Measurements from ENCODE around the gene NEU4. TPM values are rescaled to one million over a fixed set of nuclear protein-coding genes. Genes with fewer than 3 reads are reported as not detected.

NEU4 gene
- total RNA-seq, 2 donors from 2014 or later: 4.1 to 9.4 TPM

- peak overlapping the region; percentile 86 for H3K4me3 Mint-ChIP-seq
- H3K27me3 Mint-ChIP-seq: no peaks in the 10 kb centered on the region
- ATAC-seq: no peak
- H3K9me3 ChIP-seq (ENCODE audit: control insufficient read depth, low read length, poor library complexity, severe bottlenecking): no peaks in the 10 kb centered on the region
- peaks cover 23% of the 10 kb centered on the region for H3K4me1 Mint-ChIP-seq
- no peaks in the 10 kb centered on the region for H3K36me3 Mint-ChIP-seq (ENCODE audit: low read depth)
- DNase-seq: no peak
- peak overlapping the region; percentile 87 for H3K27ac Mint-ChIP-seq
Observed at GRCh38 chr2:241844831-241845578, 36.0 kb downstream of the NEU4 start.

- DNase-seq (no peak), ATAC-seq (no peak)
- H3K27ac Mint-ChIP-seq: peak overlapping the region; percentile 87
- peak overlapping the region; percentile 86 for H3K4me3 Mint-ChIP-seq
- H3K4me1 Mint-ChIP-seq: peaks cover 23% of the 10 kb centered on the region
- H3K36me3 Mint-ChIP-seq (ENCODE audit: low read depth): no peaks in the 10 kb centered on the region
- H3K27me3 Mint-ChIP-seq: no peaks in the 10 kb centered on the region
- no peaks in the 10 kb centered on the region for H3K9me3 ChIP-seq (ENCODE audit: control insufficient read depth, low read length, poor library complexity, severe bottlenecking)
Observed at GRCh38 chr2:241846406-241846805, 37.4 kb downstream of the NEU4 start.

DNA sequence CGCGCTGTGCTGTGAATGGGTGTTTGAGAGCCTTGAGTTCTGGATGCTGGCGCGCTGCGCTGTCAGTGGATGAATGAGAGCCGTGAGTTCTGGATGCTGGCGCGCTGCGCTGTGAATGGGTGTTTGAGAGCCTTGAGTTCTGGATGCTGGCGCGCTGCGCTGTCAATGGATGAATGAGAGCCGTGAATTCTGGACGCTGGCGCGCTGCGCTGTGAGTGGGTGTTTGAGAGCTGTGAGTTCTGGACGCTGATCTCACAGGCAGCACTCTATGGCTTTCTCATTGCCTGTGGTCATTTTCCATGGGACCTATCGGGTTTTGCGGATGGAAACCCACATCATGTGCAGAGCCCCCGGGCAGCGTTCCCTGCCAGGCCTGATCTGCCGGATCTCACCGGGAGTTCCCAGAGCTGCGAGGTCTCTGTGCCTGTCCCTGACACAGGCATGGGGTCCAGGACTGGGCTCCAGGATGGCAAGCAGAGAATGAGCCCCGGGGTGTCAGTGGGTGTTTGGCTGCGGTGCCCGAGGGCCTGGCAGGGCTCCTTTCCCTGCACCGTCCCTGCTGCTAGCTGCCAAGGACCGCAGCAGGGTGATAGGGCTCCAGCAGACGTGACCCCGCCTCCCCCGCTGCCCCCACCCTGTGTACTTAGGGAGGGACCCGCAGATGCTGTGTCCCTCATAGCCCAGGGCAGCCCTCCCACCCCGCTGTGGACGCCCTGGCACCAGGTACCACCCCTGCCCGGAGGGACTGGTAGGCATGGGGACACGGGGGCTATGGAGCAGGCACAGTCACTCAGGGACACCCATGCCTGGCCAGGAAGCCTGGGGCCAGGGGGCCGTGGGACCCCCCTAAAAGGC lies 40.0 kb downstream of the NEU4 start:
- peaks cover 14% of the 10 kb centered on the region for H3K4me1 Mint-ChIP-seq
- peak overlapping the region; percentile 28 for H3K4me3 Mint-ChIP-seq
- no peaks in the 10 kb centered on the region for H3K9me3 ChIP-seq (ENCODE audit: control insufficient read depth, low read length, poor library complexity, severe bottlenecking)
- peak; percentile 24 for ATAC-seq
- no peaks in the 10 kb centered on the region for H3K36me3 Mint-ChIP-seq (ENCODE audit: low read depth)
- H3K27me3 Mint-ChIP-seq: no peaks in the 10 kb centered on the region
- no peak for DNase-seq
- H3K27ac Mint-ChIP-seq: no peak overlapping the region

DNA sequence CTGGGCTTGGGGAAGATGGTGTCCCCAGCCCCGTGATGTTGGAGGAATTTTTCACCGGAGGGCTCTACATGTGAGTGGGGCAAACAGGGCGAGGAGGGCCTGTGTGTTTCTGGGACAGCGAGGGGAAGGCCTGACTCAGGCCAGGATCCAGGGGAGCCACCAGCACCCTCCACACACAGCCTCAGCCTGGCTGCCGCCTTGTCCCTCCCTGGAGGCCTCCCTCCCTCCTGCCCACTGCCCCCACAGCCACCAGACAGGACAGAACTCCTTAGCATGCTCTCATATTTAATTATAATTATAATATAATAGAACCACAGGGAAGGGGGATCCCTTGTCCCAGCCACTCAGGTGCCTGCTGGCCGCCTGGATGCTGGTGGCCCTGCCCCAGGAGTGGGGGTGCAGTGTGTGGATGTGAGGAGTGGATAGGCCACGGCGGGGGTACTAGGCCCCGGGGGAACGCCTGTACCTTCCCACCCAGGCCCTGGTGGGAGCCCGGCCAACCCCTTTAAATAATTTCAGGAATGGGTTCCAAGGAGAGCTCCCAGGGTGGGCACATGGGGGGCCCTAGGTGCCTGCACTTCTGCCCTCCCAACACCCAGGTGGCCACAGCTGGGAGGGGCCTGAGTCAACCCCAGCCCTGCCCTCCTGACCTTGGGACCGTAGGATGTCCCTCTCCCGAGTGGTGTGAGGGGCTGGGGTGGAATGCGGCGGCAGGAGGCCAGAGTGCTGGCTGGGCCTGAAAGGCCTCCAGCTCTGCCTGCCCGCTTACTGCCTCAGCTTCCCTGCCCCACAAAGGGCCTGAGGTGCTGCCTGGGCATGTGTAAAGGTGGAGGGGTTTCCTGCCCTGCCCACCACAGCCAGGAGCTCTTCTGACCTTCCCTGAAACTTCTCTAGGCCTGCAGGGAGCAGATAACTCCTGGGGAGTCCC lies 40.9 kb downstream of the NEU4 start:
- Mint-ChIP-seq H3K36me3 (ENCODE audit: low read depth) (no peaks in the 10 kb centered on the region), H3K27me3 (no peaks in the 10 kb centered on the region), H3K27ac (no peak overlapping the region), H3K4me1 (peaks cover 12% of the 10 kb centered on the region), H3K4me3 (peak overlapping the region; percentile 28)
- DNase-seq (no peak), ATAC-seq (peak; percentile 9)
- no peaks in the 10 kb centered on the region for H3K9me3 ChIP-seq (ENCODE audit: control insufficient read depth, low read length, poor library complexity, severe bottlenecking)

GRCh38 chr2:241850544-241851324 lies 41.7 kb downstream of the NEU4 start:
- Mint-ChIP-seq H3K27me3 (no peaks in the 10 kb centered on the region), H3K36me3 (ENCODE audit: low read depth) (no peaks in the 10 kb centered on the region), H3K4me1 (peaks cover 9% of the 10 kb centered on the region), H3K4me3 (no peak overlapping the region), H3K27ac (no peak overlapping the region)
- DNase-seq (peak in 1 of 3 donors; percentile 3), ATAC-seq (no peak)
- no peaks in the 10 kb centered on the region for H3K9me3 ChIP-seq (ENCODE audit: control insufficient read depth, low read length, poor library complexity, severe bottlenecking)

- DNase-seq: peak in 1 of 3 donors; percentile 3
- no peak for ATAC-seq
- H3K9me3 ChIP-seq (ENCODE audit: control insufficient read depth, low read length, poor library complexity, severe bottlenecking): no peaks in the 10 kb centered on the region
- Mint-ChIP-seq H3K27ac (no peak overlapping the region), H3K4me1 (peaks cover 5% of the 10 kb centered on the region), H3K36me3 (ENCODE audit: low read depth) (no peaks in the 10 kb centered on the region), H3K4me3 (no peak overlapping the region), H3K27me3 (no peaks in the 10 kb centered on the region)
Observed at GRCh38 chr2:241851325-241852115, 42.5 kb downstream of the NEU4 start.

DNA sequence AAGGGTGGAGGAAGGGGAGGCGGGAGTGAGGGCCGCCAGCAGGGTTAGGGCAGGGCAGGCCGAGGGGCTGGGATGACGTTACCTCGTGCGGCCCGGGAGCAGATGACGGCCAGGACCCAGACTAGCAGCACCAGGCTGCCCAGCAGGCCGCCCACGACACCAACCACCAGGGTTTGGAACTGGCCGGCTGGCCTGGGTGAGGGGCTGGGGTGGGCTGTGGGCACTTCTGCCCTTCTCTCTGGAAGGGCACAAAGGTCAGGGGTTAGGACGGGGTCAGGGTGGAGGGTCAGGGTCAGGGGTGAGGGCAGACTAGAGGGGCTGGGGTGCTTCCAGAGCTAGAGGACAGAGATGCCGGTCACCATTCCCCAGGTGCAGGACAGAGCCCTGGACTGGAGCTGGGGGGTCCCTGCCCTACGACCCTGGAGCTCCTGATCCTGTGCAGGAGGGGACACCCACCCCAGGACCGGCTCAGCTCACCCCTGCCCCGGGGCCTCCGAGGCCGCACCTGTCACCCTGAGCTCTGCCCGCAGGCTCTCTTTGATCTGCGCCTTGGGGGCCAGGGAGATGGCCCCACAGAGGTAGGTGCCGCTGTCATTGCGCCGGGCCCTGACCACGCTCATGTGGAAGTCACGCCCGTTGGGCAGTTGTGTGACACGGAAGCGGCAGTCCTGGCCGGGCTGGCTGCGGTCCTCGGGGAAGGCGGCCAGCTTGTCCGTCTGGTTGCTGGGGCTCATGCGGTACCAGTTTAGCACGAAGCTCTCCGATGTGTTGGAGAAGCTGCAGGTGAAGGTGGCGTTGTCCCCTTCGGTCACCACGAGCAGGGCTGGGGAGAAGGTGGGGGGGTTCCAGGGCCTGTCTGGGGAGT lies 43.4 kb downstream of the NEU4 start:
- H3K27me3 Mint-ChIP-seq: no peaks in the 10 kb centered on the region
- no peak overlapping the region for H3K4me3 Mint-ChIP-seq
- ATAC-seq: no peak
- no peak overlapping the region for H3K27ac Mint-ChIP-seq
- no peaks in the 10 kb centered on the region for H3K9me3 ChIP-seq (ENCODE audit: control insufficient read depth, low read length, poor library complexity, severe bottlenecking)
- peaks cover 3% of the 10 kb centered on the region for H3K4me1 Mint-ChIP-seq
- DNase-seq: no peak
- H3K36me3 Mint-ChIP-seq (ENCODE audit: low read depth): no peaks in the 10 kb centered on the region

DNA sequence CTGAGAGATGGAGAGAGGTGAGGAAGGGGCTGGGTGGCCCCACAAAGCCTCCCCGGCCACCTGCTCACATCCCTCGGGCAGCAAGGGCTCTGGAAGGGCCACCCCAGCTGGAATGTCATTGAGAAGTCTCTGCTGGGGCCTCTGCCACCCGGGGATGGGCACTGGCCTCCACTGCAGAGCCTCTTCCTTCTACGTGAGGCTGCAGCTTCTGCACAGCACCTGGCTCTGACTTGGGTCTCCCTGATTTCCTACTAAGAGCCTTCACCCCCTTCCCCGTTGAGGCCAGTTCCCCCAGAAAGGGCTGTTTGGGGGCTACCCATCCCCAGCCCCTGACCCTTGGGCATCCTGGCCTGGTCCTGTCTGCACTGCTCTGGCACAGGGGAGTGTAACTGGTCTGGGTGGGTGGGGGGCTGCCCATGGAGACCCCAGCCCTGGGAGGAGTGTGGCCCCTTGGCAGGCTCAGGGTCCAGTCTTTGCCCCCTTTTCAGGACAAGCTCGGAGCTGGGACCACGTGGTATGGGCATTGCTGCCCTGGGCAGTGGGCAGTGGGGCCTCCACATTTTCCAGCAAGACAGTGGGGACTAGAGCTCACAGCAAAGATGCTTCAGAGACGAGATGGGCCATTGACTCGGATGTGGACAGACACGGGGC lies 44.1 kb downstream of the NEU4 start:
- no peak for ATAC-seq
- Mint-ChIP-seq H3K27ac (no peak overlapping the region), H3K27me3 (no peaks in the 10 kb centered on the region), H3K36me3 (ENCODE audit: low read depth) (no peaks in the 10 kb centered on the region), H3K4me3 (no peak overlapping the region), H3K4me1 (peaks cover 6% of the 10 kb centered on the region)
- no peak for DNase-seq
- H3K9me3 ChIP-seq (ENCODE audit: control insufficient read depth, low read length, poor library complexity, severe bottlenecking): no peaks in the 10 kb centered on the region

DNA sequence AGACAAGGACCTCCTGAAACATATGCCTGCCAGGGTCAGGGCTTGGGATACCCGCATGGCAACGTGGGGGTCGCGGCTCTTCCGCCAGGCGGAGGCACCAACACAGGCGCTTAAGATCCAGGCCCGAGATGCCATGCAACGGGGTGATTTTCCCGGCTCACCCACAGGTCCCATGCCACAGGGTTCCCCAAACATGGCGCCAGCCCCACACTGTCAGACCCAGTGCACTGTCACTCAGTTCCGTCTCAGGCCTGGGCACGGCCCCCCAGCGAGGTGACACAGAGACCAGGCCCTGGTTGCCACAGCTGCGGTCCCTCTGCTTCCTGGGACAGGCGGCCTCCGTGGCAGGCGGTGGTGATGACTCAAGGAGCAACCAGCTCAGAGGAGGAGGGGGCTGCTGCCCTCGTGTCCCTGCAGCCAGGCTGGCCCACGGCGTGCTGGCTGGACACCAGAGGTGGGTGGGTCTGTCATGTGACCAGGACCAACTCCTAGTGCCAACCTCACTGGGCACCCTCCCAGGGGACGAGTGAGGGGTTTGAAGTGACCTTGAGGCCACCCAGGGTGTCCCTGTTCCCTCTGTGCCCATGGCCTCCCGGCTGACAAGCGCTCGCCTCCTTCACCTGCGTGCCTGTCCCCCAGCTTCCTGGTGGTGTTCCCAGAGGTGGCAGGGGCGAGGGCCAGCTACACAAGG lies 44.8 kb downstream of the NEU4 start:
- DNase-seq: peak in 2 of 3 donors; percentile 9 to 12
- peak; percentile 11 for ATAC-seq
- Mint-ChIP-seq H3K27me3 (no peaks in the 10 kb centered on the region), H3K27ac (no peak overlapping the region), H3K36me3 (ENCODE audit: low read depth) (no peaks in the 10 kb centered on the region), H3K4me1 (peaks cover 8% of the 10 kb centered on the region), H3K4me3 (no peak overlapping the region)
- H3K9me3 ChIP-seq (ENCODE audit: control insufficient read depth, low read length, poor library complexity, severe bottlenecking): no peaks in the 10 kb centered on the region

- no peak for ATAC-seq
- Mint-ChIP-seq H3K36me3 (ENCODE audit: low read depth) (no peaks in the 10 kb centered on the region), H3K4me1 (peaks cover 9% of the 10 kb centered on the region), H3K4me3 (no peak overlapping the region), H3K27me3 (no peaks in the 10 kb centered on the region), H3K27ac (no peak overlapping the region)
- H3K9me3 ChIP-seq (ENCODE audit: control insufficient read depth, low read length, poor library complexity, severe bottlenecking): no peaks in the 10 kb centered on the region
- peak in 1 of 3 donors; percentile 4 for DNase-seq
Observed at GRCh38 chr2:241854342-241855244, 45.6 kb downstream of the NEU4 start.
